ENCODE results near the gene ASPDH. TPM values are rescaled to one million over a fixed set of nuclear protein-coding genes. Genes with fewer than 3 reads are reported as not detected.

Gene ASPDH
- total RNA-seq, 1 donor from 2014 or later = not detected

GRCh38 chr19:50555033-50555432 lies 41.3 kb upstream of the ASPDH start:
- peaks cover 13% of the 10 kb centered on the region for H3K4me1 Mint-ChIP-seq (ENCODE audit: low read depth, unreplicated experiment)
- no peak overlapping the region for H3K4me3 Mint-ChIP-seq (ENCODE audit: unreplicated experiment)
- TF ChIP-seq, protein P1, sequence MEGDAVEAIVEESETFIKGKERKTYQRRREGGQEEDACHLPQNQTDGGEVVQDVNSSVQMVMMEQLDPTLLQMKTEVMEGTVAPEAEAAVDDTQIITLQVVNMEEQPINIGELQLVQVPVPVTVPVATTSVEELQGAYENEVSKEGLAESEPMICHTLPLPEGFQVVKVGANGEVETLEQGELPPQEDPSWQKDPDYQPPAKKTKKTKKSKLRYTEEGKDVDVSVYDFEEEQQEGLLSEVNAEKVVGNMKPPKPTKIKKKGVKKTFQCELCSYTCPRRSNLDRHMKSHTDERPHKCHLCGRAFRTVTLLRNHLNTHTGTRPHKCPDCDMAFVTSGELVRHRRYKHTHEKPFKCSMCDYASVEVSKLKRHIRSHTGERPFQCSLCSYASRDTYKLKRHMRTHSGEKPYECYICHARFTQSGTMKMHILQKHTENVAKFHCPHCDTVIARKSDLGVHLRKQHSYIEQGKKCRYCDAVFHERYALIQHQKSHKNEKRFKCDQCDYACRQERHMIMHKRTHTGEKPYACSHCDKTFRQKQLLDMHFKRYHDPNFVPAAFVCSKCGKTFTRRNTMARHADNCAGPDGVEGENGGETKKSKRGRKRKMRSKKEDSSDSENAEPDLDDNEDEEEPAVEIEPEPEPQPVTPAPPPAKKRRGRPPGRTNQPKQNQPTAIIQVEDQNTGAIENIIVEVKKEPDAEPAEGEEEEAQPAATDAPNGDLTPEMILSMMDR (IDR thresholded peaks at IDR 0.05; ENCODE audit: partially characterized antibody, unreplicated experiment) = no peak
- H3K36me3 Mint-ChIP-seq (ENCODE audit: unreplicated experiment) = peaks cover 5% of the 10 kb centered on the region
- H3K27me3 Mint-ChIP-seq (ENCODE audit: unreplicated experiment) = peaks cover 22% of the 10 kb centered on the region
- DNase-seq = no peak
- peaks cover 8% of the 10 kb centered on the region for H3K9me3 Mint-ChIP-seq (ENCODE audit: unreplicated experiment)
- H3K27ac Mint-ChIP-seq (ENCODE audit: unreplicated experiment) = no peak overlapping the region

GRCh38 chr19:50554212-50554611 lies 40.5 kb upstream of the ASPDH start:
- Mint-ChIP-seq H3K9me3 (ENCODE audit: unreplicated experiment) (peaks cover 8% of the 10 kb centered on the region), H3K4me3 (ENCODE audit: unreplicated experiment) (no peak overlapping the region), H3K27me3 (ENCODE audit: unreplicated experiment) (peaks cover 24% of the 10 kb centered on the region), H3K27ac (ENCODE audit: unreplicated experiment) (peak overlapping the region; percentile 22), H3K36me3 (ENCODE audit: unreplicated experiment) (peaks cover 5% of the 10 kb centered on the region), H3K4me1 (ENCODE audit: low read depth, unreplicated experiment) (peaks cover 12% of the 10 kb centered on the region)
- no peak for DNase-seq
- TF ChIP-seq, protein P1 (IDR thresholded peaks at IDR 0.05; ENCODE audit: partially characterized antibody, unreplicated experiment) = no peak

DNA sequence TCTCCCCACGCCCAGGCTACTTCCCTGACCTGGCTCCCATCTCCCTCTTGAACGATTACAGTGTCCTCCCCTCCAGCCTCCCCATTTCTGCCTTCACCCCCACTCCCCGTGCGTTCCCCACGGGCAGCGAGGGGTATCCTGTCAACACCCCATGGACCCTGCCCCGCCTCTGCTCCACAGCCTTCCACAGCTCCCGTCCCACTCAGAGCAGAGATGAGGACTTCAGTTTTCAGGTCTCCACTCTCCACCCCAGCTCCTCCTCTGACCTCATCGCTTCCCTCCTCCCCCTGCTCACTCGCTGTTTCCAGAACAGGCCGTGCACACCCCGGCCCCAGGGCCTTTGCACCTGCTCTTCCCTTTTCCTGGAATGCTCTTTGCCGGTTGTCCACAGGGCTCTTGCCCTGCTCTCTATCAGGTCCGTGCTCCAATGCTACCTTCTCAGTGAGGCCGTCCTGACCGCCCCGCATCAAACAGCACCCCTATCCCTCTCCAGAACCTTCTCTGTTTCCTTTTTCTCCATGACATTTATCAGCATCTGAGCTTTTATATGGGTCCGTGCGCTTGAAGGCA lies 39.5 kb upstream of the ASPDH start:
- no peak overlapping the region for H3K4me3 Mint-ChIP-seq (ENCODE audit: unreplicated experiment)
- H3K9me3 Mint-ChIP-seq (ENCODE audit: unreplicated experiment) = peaks cover 10% of the 10 kb centered on the region
- H3K27ac Mint-ChIP-seq (ENCODE audit: unreplicated experiment) = peak overlapping the region; percentile 25
- DNase-seq = no peak
- peaks cover 23% of the 10 kb centered on the region for H3K27me3 Mint-ChIP-seq (ENCODE audit: unreplicated experiment)
- peaks cover 5% of the 10 kb centered on the region for H3K36me3 Mint-ChIP-seq (ENCODE audit: unreplicated experiment)
- peaks cover 12% of the 10 kb centered on the region for H3K4me1 Mint-ChIP-seq (ENCODE audit: low read depth, unreplicated experiment)
- TF ChIP-seq, protein P1 (IDR thresholded peaks at IDR 0.05; ENCODE audit: partially characterized antibody, unreplicated experiment) = no peak

DNA sequence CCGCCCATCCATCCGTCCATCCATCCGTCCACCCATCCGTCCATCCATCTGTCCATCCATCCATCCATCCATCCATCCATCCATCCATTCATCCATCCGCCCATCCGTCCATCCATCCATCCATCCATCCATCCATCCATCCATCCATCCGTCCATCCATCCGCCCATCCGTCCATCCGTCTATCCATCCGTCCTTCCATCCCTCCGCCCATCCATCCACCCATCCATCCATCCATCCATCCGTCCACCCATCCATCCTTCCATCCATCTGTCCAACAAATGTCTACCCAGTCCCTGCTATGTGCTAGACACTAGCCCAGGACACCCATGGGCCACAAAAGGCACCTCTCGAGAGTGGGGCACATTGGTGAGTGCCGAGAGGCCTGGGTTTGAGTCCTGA lies 38.8 kb upstream of the ASPDH start:
- Mint-ChIP-seq H3K27me3 (ENCODE audit: unreplicated experiment) (peaks cover 23% of the 10 kb centered on the region), H3K4me3 (ENCODE audit: unreplicated experiment) (peak overlapping the region; percentile 67)

GRCh38 chr19:50551715-50552187 lies 38.0 kb upstream of the ASPDH start:
- Mint-ChIP-seq H3K36me3 (ENCODE audit: unreplicated experiment) (peaks cover 5% of the 10 kb centered on the region), H3K4me3 (ENCODE audit: unreplicated experiment) (peak overlapping the region; percentile 89), H3K27me3 (ENCODE audit: unreplicated experiment) (peaks cover 21% of the 10 kb centered on the region), H3K9me3 (ENCODE audit: unreplicated experiment) (peaks cover 14% of the 10 kb centered on the region), H3K4me1 (ENCODE audit: low read depth, unreplicated experiment) (peaks cover 23% of the 10 kb centered on the region), H3K27ac (ENCODE audit: unreplicated experiment) (peak overlapping the region; percentile 73)
- no peak for DNase-seq
- TF ChIP-seq, protein P1 (IDR thresholded peaks at IDR 0.05; ENCODE audit: partially characterized antibody, unreplicated experiment) = no peak

More for the DNA sequence above, 38.8 kb upstream of the ASPDH start:
- peak overlapping the region; percentile 2 for H3K27ac Mint-ChIP-seq (ENCODE audit: unreplicated experiment)
- DNase-seq = no peak
- TF ChIP-seq, protein P1 (IDR thresholded peaks at IDR 0.05; ENCODE audit: partially characterized antibody, unreplicated experiment) = no peak
- peaks cover 11% of the 10 kb centered on the region for H3K9me3 Mint-ChIP-seq (ENCODE audit: unreplicated experiment)
- H3K36me3 Mint-ChIP-seq (ENCODE audit: unreplicated experiment) = peaks cover 5% of the 10 kb centered on the region
- H3K4me1 Mint-ChIP-seq (ENCODE audit: low read depth, unreplicated experiment) = peaks cover 16% of the 10 kb centered on the region
